HepG2 (cell line): ENCODE measurements around the gene NOP58. TPM values are rescaled to one million over a fixed set of nuclear protein-coding genes. Genes with fewer than 3 reads are reported as not detected.
A peak's percentile ranks its signal among the peaks of the same experiment; 100 is the strongest.

ENCODE experiments used
- AGO2 ChIP-seq: fragments of 200-400 bp; formaldehyde crosslinking; optimal IDR thresholded peaks from 2 replicates; pipeline ENCODE3; 2017; ENCODE audit warnings: mild to moderate bottlenecking, low read depth, low read length, moderate library complexity
- BCL6 ChIP-seq: IDR thresholded peaks from 2 replicates; pipeline ENCODE4 v1.6.1; 2016; ENCODE audit warnings: missing genetic modification reagents, missing compliant biosample characterization
- DPF2 ChIP-seq: sonication (generic); formaldehyde crosslinking; IDR thresholded peaks from 2 replicates; pipeline ENCODE4 v1.4.0; 2020; ENCODE audit warnings: mild to moderate bottlenecking, low read depth, missing genetic modification reagents, borderline replicate concordance
- GATAD2A ChIP-seq: IDR thresholded peaks from 2 replicates; pipeline ENCODE4 v1.6.1; 2016
- HIC2 ChIP-seq: sonication (generic); formaldehyde crosslinking; IDR thresholded peaks from 2 replicates; pipeline ENCODE4 v1.9.0; 2022; ENCODE audit warnings: low read depth, missing genetic modification reagents
- MED1 ChIP-seq: sonication (generic); formaldehyde crosslinking; IDR thresholded peaks from 2 replicates; pipeline ENCODE4 v1.4.0; 2020; ENCODE audit warnings: missing genetic modification reagents
- MYC ChIP-seq: sonication (generic); formaldehyde crosslinking; IDR thresholded peaks from 2 replicates; pipeline ENCODE4 v1.9.0; 2021; ENCODE audit warnings: missing genetic modification reagents, borderline replicate concordance
- NCOA1 ChIP-seq: sonication (generic); formaldehyde crosslinking; IDR thresholded peaks from 2 replicates; pipeline ENCODE4 v1.9.0; 2021; ENCODE audit warnings: missing genetic modification reagents
- NFYC ChIP-seq: IDR thresholded peaks from 2 replicates; pipeline ENCODE4 v1.6.1; 2016; ENCODE audit warnings: missing genetic modification reagents, missing compliant biosample characterization
- PTBP1 ChIP-seq: fragments of 200-400 bp; formaldehyde crosslinking; IDR thresholded peaks from 2 replicates; pipeline ENCODE4 v1.6.1; 2018; ENCODE audit warnings: low read length, low read depth; ENCODE audit not compliant: poor library complexity, severe bottlenecking
- SRSF1 ChIP-seq: fragments of 200-400 bp; formaldehyde crosslinking; optimal IDR thresholded peaks from 2 replicates; pipeline ENCODE3; 2017; ENCODE audit warnings: mild to moderate bottlenecking, low read depth, low read length, moderate library complexity
- TFDP1 ChIP-seq: IDR thresholded peaks from 2 replicates; pipeline ENCODE4 v1.6.1; 2016; ENCODE audit warnings: missing compliant biosample characterization, missing genetic modification reagents, borderline replicate concordance
- TFDP2 ChIP-seq: sonication (generic); formaldehyde crosslinking; IDR thresholded peaks from 2 replicates; pipeline ENCODE4 v1.4.0; 2020; ENCODE audit warnings: missing genetic modification reagents
- ZBTB14 ChIP-seq: sonication (generic); formaldehyde crosslinking; IDR thresholded peaks from 2 replicates; pipeline ENCODE4 v1.4.0; 2020; ENCODE audit warnings: missing genetic modification reagents
- ZC3H13 ChIP-seq: sonication (generic); formaldehyde crosslinking; IDR thresholded peaks from 2 replicates; pipeline ENCODE4 v1.8.1; 2023; ENCODE audit warnings: mild to moderate bottlenecking, missing genetic modification reagents, moderate library complexity
- ZNF180 ChIP-seq: sonication (generic); formaldehyde crosslinking; IDR thresholded peaks from 2 replicates; pipeline ENCODE4 v1.4.0; 2020; ENCODE audit warnings: low read depth, missing genetic modification reagents, borderline replicate concordance
- ZNF282 ChIP-seq: fragments of 450-650 bp; IDR thresholded peaks from 2 replicates; pipeline ENCODE4 v1.6.1; 2018; ENCODE audit not compliant: partially characterized antibody
- ZNF569 ChIP-seq: sonication (generic); formaldehyde crosslinking; IDR thresholded peaks from 2 replicates; pipeline ENCODE4 v1.5.0; 2020; ENCODE audit warnings: mild to moderate bottlenecking, missing genetic modification reagents, moderate library complexity, borderline replicate concordance
- ZNF710 ChIP-seq: sonication (generic); formaldehyde crosslinking; IDR thresholded peaks from 2 replicates; pipeline ENCODE4 v1.5.0; 2020; ENCODE audit warnings: mild to moderate bottlenecking, missing genetic modification reagents, borderline replicate concordance
- ZNF761 ChIP-seq: sonication (generic); formaldehyde crosslinking; conservative IDR thresholded peaks from 2 replicates; pipeline ENCODE4 v1.4.0; 2020; ENCODE audit warnings: mild to moderate bottlenecking, missing genetic modification reagents
- ZNF781 ChIP-seq: sonication (generic); formaldehyde crosslinking; IDR thresholded peaks from 2 replicates; pipeline ENCODE4 v1.5.1; 2020; ENCODE audit warnings: borderline replicate concordance, mild to moderate bottlenecking, missing genetic modification reagents; ENCODE audit errors: not compliant biosample characterization
- polyA plus RNA-seq, 8 experiments: library from polyadenylated mRNA; depleted of rRNA in 3 of 8; stranded (reverse) in 7 of 8; unstranded in 1 of 8; fragments of >200 nt; fragmentation: Illumina TruSeq in 4 of 8; extraction: Trizol in 4 of 8; gene quantifications; 2 replicates each; pipeline versions ENCODE4 v1.2.1 to v1.2.3, GENCODE V29; 2011 to 2016; ENCODE audit warnings: low read depth in 4 of 8, missing spikeins in 1 of 8, mixed read lengths in 1 of 8; ENCODE audit not compliant: insufficient read depth in 1 of 8
- total RNA-seq, 5 experiments: library from RNA; depleted of rRNA; stranded (reverse); fragments of >200 nt; fragmentation: Illumina TruSeq; extraction: Trizol; gene quantifications; 2 replicates each; pipeline ENCODE4 v1.2.3, GENCODE V29; 2016; ENCODE audit warnings: low read depth in 1 of 5

NOP58 gene
- total and polyA plus RNA-seq, 2 of the 13 experiments (the other 11 are each of a cell fraction or from before 2014, with no cell fraction given): 74.9 to 203 TPM

GRCh38 chr2:202238234-202239197 lies 27.0 kb upstream of the NOP58 start, which contains the start of gene SUMO1 (continued):
- TF ChIP-seq ZNF710 (CRISPR knock-in tag) (peak; percentile 94; the same call in 1 of the 2 replicates), NFYC (peak; percentile 24; the same call in 1 of the 2 replicates), BCL6 (CRISPR knock-in tag) (peak; percentile 18; the same call in 1 of the 2 replicates), AGO2 (no peak), ZNF569 (CRISPR knock-in tag) (no peak), HIC2 (0 out of 2 replicates have a peak, but pooled peaks have one; percentile 27), MYC (CRISPR knock-in tag) (peak; percentile 66; the same call in 1 of the 2 replicates), ZNF761 (peak; percentile 81; the same call in 1 of the 2 replicates), MED1 (CRISPR knock-in tag) (peak; percentile 40; the same call in 1 of the 2 replicates), TFDP2 (peak; percentile 98), GATAD2A (CRISPR knock-in tag) (peak; percentile 70), NCOA1 (CRISPR knock-in tag) (no peak), ZC3H13 (CRISPR knock-in tag) (peak; percentile 92), ZBTB14 (CRISPR knock-in tag) (no peak), SRSF1 (no peak), ZNF781 (CRISPR knock-in tag) (peak; percentile 19), ZNF180 (CRISPR knock-in tag) (no peak), TFDP1 (CRISPR knock-in tag) (peak; percentile 99), DPF2 (no peak), PTBP1 (no peak), ZNF282 (no peak)
